IMR-90 (cell line): ENCODE measurements around the gene GFER.

Experiments
- CEBPB ChIP-seq: IDR thresholded peaks from 2 replicates; pipeline ENCODE4 v1.6.1; 2012; ENCODE audit warnings: low read depth, low read length, improper control_type of control experiment
- MAZ ChIP-seq: IDR thresholded peaks from 2 replicates; pipeline ENCODE4 v1.6.1; 2012; ENCODE audit warnings: low read depth, mild to moderate bottlenecking, low read length, improper control_type of control experiment, moderate library complexity, borderline replicate concordance
- POLR2A ChIP-seq: IDR thresholded peaks from 2 replicates; pipeline ENCODE4 v1.6.1; 2012; ENCODE audit warnings: mild to moderate bottlenecking, low read depth, low read length
- RCOR1 ChIP-seq: IDR thresholded peaks from 2 replicates; pipeline ENCODE4 v1.6.1; 2012; ENCODE audit warnings: mild to moderate bottlenecking, low read length, improper control_type of control experiment; ENCODE audit not compliant: insufficient replicate concordance
- RFX5 ChIP-seq: IDR thresholded peaks from 2 replicates; pipeline ENCODE4 v1.8.0; 2012; ENCODE audit warnings: low read depth, mild to moderate bottlenecking, low read length, moderate library complexity
- TF ChIP-seq, protein P1 (sequence below): conservative IDR thresholded peaks from 2 replicates; pipeline ENCODE4 v1.5.1; 2012; ENCODE audit warnings: mild to moderate bottlenecking, low read depth, low read length, improper control_type of control experiment

DNA sequence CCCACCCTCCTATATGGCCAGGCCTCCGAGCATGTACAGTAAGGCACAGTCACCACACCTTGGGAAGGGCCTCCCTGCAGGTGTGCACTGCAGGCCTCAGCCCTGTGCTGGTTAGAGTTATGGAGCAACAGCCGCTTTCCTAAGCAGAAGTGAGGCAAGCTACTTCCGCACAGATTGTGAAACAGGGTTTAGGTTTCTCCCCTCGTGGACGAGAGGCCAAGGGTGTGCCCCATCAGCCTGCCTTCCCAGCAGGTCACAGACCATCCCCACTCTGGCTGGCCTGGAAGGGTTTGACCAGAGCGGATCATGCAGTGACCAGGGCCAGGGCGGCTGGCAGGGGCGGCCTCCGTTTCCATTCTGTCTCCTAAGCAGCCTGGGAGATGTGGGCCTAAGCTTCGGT lies 45.7 kb upstream of the GFER start:
- TF ChIP-seq, protein P1, sequence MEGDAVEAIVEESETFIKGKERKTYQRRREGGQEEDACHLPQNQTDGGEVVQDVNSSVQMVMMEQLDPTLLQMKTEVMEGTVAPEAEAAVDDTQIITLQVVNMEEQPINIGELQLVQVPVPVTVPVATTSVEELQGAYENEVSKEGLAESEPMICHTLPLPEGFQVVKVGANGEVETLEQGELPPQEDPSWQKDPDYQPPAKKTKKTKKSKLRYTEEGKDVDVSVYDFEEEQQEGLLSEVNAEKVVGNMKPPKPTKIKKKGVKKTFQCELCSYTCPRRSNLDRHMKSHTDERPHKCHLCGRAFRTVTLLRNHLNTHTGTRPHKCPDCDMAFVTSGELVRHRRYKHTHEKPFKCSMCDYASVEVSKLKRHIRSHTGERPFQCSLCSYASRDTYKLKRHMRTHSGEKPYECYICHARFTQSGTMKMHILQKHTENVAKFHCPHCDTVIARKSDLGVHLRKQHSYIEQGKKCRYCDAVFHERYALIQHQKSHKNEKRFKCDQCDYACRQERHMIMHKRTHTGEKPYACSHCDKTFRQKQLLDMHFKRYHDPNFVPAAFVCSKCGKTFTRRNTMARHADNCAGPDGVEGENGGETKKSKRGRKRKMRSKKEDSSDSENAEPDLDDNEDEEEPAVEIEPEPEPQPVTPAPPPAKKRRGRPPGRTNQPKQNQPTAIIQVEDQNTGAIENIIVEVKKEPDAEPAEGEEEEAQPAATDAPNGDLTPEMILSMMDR = no peak
- TF ChIP-seq CEBPB (no peak), RFX5 (no peak), POLR2A (no peak), RCOR1 (no peak), MAZ (no peak)
